ENCODE results near the gene DMRTA2. TPM values are rescaled to one million over a fixed set of nuclear protein-coding genes. Genes with fewer than 3 reads are reported as not detected.

The DMRTA2 gene
- total RNA-seq, 1 donor from 2014 or later = not detected

GRCh38 chr1:50417507-50417906 lies 5.7 kb downstream of the DMRTA2 start:
- no peak overlapping the region for H3K27ac ChIP-seq
- intact Hi-C loops (cut with DNase I) = no loop called here
- peaks cover 36% of the 10 kb centered on the region for H3K4me1 ChIP-seq
- DNase-seq (ENCODE audit: extremely low spot score in 2 of 2) = no peak
- H3K4me3 ChIP-seq = no peak overlapping the region
- H3K9me3 ChIP-seq = no peaks in the 10 kb centered on the region
- TF ChIP-seq CTCF (IDR thresholded peaks at IDR 0.05) (no peak), POLR2A (IDR thresholded peaks at IDR 0.05) (no peak), POLR2AphosphoS5 (IDR thresholded peaks at IDR 0.05; ENCODE audit: insufficient read depth in 1 of 2, low read depth in 1 of 2) (no peak)
- H3K27me3 ChIP-seq = peaks cover 37% of the 10 kb centered on the region
- no peaks in the 10 kb centered on the region for H3K36me3 ChIP-seq

- intact Hi-C loops (cut with DNase I) = no loop called here
- DNase-seq (ENCODE audit: extremely low spot score in 2 of 2) = no peak
- no peaks in the 10 kb centered on the region for H3K36me3 ChIP-seq
- no peak overlapping the region for H3K27ac ChIP-seq
- no peaks in the 10 kb centered on the region for H3K9me3 ChIP-seq
- peaks cover 36% of the 10 kb centered on the region for H3K4me1 ChIP-seq
- H3K4me3 ChIP-seq = no peak overlapping the region
- TF ChIP-seq POLR2A (IDR thresholded peaks at IDR 0.05) (no peak), CTCF (IDR thresholded peaks at IDR 0.05) (no peak), POLR2AphosphoS5 (IDR thresholded peaks at IDR 0.05; ENCODE audit: insufficient read depth in 1 of 2, low read depth in 1 of 2) (no peak)
- peaks cover 37% of the 10 kb centered on the region for H3K27me3 ChIP-seq
Observed at GRCh38 chr1:50416553-50417453, 6.4 kb downstream of the DMRTA2 start.

GRCh38 chr1:50416150-50416527 lies 7.1 kb downstream of the DMRTA2 start:
- DNase-seq (ENCODE audit: extremely low spot score in 2 of 2) = no peak
- Histone ChIP-seq H3K27ac (no peak overlapping the region), H3K4me1 (peaks cover 35% of the 10 kb centered on the region), H3K4me3 (no peak overlapping the region), H3K27me3 (peaks cover 37% of the 10 kb centered on the region), H3K9me3 (no peaks in the 10 kb centered on the region), H3K36me3 (no peaks in the 10 kb centered on the region)
- TF ChIP-seq POLR2A (IDR thresholded peaks at IDR 0.05) (no peak), POLR2AphosphoS5 (IDR thresholded peaks at IDR 0.05; ENCODE audit: insufficient read depth in 1 of 2, low read depth in 1 of 2) (no peak), CTCF (IDR thresholded peaks at IDR 0.05) (no peak)
- intact Hi-C loops (cut with DNase I) = no loop called here

GRCh38 chr1:50415235-50416149 lies 7.8 kb downstream of the DMRTA2 start:
- TF ChIP-seq CTCF (IDR thresholded peaks at IDR 0.05) = no peak
- TF ChIP-seq POLR2A (IDR thresholded peaks at IDR 0.05) = no peak
- TF ChIP-seq POLR2AphosphoS5 (IDR thresholded peaks at IDR 0.05; ENCODE audit: insufficient read depth in 1 of 2, low read depth in 1 of 2) = no peak
- Histone ChIP-seq H3K4me3 (no peak overlapping the region), H3K27me3 (peaks cover 37% of the 10 kb centered on the region), H3K36me3 (no peaks in the 10 kb centered on the region), H3K4me1 (peaks cover 29% of the 10 kb centered on the region), H3K27ac (no peak overlapping the region), H3K9me3 (no peaks in the 10 kb centered on the region)
- intact Hi-C loops (cut with DNase I) = no loop called here
- DNase-seq (ENCODE audit: extremely low spot score in 2 of 2) = no peak
